WI38 (cell line): Measurements from ENCODE around the gene PRADC1.

Source experiments
- H3K4me3 ChIP-seq: 2 replicates; pipeline ENCODE4 v1.5.1; 2011; ENCODE audit warnings: low read depth, mild to moderate bottlenecking, control low read depth, low read length
- TF ChIP-seq, protein P1 (sequence below): IDR thresholded peaks from 2 replicates; pipeline ENCODE4 v1.5.1; 2012; ENCODE audit warnings: low read depth, mild to moderate bottlenecking, control low read depth, low read length

The PRADC1 gene

DNA sequence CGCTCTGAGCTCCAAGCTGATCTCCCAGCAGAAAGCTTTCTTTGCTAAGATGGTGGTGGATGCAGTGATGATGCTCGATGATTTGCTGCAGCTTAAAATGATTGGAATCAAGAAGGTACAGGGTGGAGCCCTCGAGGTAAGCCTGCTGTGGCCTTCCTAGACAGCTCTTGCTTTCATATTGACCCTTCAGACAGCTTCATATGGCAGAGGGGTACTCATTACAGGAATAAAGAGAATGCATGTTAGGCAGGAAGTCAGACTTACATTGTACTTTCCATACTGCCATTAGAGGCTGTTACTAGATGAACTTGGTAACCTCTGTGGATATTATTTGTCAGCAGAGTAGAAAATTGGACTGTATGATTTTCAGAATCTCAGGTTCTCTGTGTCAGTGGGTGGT, 11.5 kb upstream of the PRADC1 start:
- H3K4me3 ChIP-seq, result no peak overlapping the region
- TF ChIP-seq, protein P1, sequence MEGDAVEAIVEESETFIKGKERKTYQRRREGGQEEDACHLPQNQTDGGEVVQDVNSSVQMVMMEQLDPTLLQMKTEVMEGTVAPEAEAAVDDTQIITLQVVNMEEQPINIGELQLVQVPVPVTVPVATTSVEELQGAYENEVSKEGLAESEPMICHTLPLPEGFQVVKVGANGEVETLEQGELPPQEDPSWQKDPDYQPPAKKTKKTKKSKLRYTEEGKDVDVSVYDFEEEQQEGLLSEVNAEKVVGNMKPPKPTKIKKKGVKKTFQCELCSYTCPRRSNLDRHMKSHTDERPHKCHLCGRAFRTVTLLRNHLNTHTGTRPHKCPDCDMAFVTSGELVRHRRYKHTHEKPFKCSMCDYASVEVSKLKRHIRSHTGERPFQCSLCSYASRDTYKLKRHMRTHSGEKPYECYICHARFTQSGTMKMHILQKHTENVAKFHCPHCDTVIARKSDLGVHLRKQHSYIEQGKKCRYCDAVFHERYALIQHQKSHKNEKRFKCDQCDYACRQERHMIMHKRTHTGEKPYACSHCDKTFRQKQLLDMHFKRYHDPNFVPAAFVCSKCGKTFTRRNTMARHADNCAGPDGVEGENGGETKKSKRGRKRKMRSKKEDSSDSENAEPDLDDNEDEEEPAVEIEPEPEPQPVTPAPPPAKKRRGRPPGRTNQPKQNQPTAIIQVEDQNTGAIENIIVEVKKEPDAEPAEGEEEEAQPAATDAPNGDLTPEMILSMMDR, result no peak

DNA sequence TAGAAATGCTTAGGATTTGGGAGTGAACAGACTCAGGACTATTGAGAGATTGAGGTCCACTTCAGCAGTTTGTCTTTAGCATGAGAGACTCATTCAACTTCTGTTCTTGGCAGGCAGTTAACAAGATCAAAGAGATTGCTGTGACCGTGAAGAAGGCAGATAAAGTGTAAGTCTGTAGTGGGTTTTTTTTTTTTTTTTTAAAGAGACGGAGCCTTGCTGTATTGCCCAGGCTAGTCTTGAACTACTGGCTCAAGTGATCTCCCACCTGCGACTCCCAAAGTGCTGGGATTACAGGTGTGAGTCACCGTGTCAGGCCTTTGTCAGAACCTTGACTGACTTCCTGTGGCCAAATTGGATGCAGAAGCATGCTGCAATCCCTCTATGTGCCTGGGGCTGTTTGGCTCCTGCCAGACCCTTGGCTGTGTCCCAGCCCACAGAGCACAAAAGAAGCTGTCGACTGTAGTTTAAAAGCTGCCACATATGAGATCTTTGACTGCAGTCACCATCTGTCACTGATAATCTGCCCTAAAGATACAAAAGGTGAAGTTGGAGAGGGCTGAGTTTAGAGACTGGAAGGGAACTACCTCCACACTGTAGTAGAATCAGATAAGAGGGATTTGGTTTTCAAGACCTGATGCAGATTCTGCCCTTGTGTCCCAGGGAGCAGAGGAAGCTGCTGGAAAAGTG, 11.0 kb upstream of the PRADC1 start:
- H3K4me3 ChIP-seq, result no peak overlapping the region
- TF ChIP-seq, protein P1, result no peak

DNA sequence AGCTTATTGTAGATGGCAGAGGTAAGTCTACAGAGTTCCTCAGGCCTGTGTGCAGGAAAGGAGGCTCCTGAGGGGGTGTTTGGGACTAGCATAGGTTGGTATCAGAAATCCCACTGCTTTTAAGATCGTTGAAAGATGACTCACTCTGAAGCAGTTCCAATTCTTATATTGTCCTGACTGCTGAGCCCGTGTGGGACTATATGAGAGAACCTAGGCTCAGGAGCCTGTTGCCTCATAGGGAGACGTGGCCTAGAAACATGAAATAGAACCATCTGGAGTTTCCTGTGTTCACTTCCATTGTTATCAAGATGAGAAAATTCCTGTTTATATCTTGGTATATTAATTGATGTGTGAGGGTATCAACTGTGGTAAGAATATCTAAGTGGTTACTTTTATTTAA, 6.7 kb upstream of the PRADC1 start:
- TF ChIP-seq, protein P1, result no peak
- no peak overlapping the region for H3K4me3 ChIP-seq

DNA sequence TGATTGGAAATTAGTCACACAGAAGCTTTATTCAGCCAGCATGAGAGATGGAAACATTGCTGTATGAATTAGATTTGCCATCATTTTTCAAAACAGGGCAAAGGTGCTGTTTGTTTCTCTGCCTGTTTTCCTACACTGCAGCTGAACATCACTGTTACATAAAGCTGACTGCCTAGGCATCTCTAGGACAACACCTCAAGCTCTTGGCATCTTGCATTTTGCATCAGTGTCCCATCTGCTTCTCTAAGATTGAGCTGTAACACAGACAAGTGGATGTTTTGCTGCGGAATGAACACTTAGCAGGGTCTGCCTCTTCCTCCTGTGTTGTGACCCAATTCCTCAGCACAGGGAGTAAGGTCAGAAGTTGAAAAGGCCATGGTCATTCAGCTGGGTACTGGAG, 5.9 kb upstream of the PRADC1 start:
- H3K4me3 ChIP-seq, result no peak overlapping the region
- TF ChIP-seq, protein P1, result no peak

DNA sequence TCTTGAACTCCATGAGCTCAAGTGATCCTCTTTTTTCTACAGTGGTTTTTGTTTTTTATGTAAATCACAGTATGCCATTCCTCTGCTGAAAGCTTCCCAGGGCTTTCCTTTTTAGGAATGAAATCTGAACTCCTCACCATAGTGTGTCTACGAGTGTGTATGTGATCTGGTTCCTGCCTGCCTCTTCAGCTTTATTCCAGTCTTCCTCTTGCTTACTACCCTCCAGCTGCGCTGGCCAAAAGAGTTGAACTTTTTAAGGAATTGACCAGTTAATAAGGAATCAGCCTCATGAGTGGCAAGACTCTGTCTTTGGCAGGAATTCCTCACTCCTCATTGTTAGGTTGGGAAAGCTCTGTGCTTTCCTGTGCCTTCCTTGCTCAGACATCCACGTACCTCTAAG, 5.1 kb upstream of the PRADC1 start:
- no peak overlapping the region for H3K4me3 ChIP-seq
- TF ChIP-seq, protein P1, result no peak

DNA sequence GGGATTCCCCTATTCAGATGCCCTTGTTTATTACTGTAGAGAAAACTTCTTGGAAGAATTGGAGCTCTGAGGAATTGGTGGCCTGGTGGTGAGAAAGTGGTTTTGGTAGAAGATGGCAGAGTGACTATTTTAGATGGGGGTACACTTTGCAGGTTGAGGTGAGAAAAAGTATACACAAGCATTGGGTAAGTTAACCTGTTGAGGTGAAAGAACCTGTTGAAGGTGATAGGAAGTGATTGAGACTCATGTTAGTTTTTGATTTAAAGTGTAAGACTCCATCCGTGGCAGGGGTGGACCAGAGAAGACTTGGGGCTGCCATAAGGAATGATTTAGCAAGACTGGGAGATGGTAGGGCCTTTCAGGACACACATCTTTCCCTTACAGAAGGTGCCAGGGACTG, 4.1 kb upstream of the PRADC1 start:
- no peak overlapping the region for H3K4me3 ChIP-seq
- TF ChIP-seq, protein P1, result no peak

DNA sequence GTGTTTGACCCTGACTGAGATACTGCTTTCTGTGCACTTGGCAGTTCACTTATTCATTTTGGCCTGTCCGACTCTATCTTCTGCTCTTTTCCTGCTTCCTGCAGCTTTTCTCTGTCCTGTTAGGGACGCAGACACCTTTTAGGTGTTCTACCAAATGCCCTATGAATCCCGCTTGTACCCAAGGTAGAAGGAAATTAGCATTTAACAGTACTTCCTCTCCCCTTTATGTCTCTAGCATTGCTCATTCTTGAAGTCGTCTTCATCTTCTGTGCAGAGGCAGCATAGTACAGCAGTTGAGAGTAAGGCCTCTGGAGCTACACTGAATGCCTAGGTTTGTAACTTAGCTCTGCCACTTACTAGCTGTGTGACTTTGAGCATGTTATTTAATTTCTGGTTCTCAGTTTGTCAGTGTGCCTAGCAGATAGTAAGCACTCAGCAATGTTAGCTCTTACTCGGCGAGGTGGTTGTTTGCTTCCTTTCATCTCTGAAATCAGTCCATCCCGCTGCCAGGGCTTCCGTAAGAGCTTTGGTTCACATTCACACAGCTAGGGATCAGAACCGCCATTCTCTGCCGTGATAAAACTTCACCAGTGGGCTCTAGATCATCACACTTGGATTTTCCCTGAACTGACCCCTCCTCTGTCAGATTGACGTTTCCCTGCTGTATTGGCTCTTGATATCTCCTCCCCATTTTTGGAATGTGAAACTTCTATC, 2.4 kb upstream of the PRADC1 start:
- TF ChIP-seq, protein P1, result no peak

More for the DNA sequence above, 2.4 kb upstream of the PRADC1 start:
- peak overlapping the region; percentile 93 for H3K4me3 ChIP-seq
